Mesenchymal stem cell (in vitro differentiated cells and primary cell): ENCODE data around the gene ACKR2.

Source experiments
- DNase-seq: peaks from one replicate; pipeline ENCODE4 v3.0.0-alpha.2; 2013
- H2AFZ ChIP-seq: one replicate; pipeline ENCODE4 v1.6.1; 2013; ENCODE audit warnings: low read depth, mild to moderate bottlenecking, control low read depth, inconsistent platforms, low read length, moderate library complexity
- H2AK5ac ChIP-seq: 2 replicates; pipeline ENCODE4 v1.6.1; 2013; ENCODE audit warnings: low read length, moderate library complexity, mild to moderate bottlenecking, inconsistent platforms; ENCODE audit not compliant: severe bottlenecking
- H2BK120ac ChIP-seq: one replicate; pipeline ENCODE4 v1.6.1; 2013; ENCODE audit warnings: low read depth, mild to moderate bottlenecking, inconsistent platforms, low read length, moderate library complexity
- H2BK12ac ChIP-seq, 2 experiments: one replicate each; pipeline ENCODE4 v1.6.1; 2013; ENCODE audit warnings: inconsistent platforms in 2 of 2, low read length in 2 of 2, mild to moderate bottlenecking in 2 of 2, moderate library complexity in 2 of 2, control low read depth in 1 of 2
- H2BK15ac ChIP-seq: one replicate; pipeline ENCODE4 v1.6.1; 2013; ENCODE audit warnings: mild to moderate bottlenecking, low read depth, inconsistent platforms; ENCODE audit not compliant: poor library complexity, severe bottlenecking
- H2BK5ac ChIP-seq: 2 replicates; pipeline ENCODE4 v1.6.1; 2013; ENCODE audit warnings: low read depth, mild to moderate bottlenecking, low read length, control low read depth, inconsistent platforms; ENCODE audit not compliant: poor library complexity, severe bottlenecking
- H3K14ac ChIP-seq, 2 experiments: one replicate each; pipeline ENCODE4 v1.6.1; 2013; ENCODE audit warnings: inconsistent platforms in 2 of 2, low read length in 2 of 2, control low read depth in 1 of 2, mild to moderate bottlenecking in 1 of 2, moderate library complexity in 1 of 2
- H3K18ac ChIP-seq, 2 experiments: one replicate each; pipeline ENCODE4 v1.6.1; 2013; ENCODE audit warnings: inconsistent platforms in 2 of 2, low read length in 2 of 2, control low read depth in 1 of 2, low read depth in 1 of 2, mild to moderate bottlenecking in 1 of 2
- H3K23ac ChIP-seq, 2 experiments: one replicate each; pipeline ENCODE4 v1.6.1; 2013; ENCODE audit warnings: inconsistent platforms in 2 of 2, low read length in 2 of 2, mild to moderate bottlenecking in 2 of 2, moderate library complexity in 2 of 2, control low read depth in 1 of 2
- H3K27ac ChIP-seq: 2 replicates; pipeline ENCODE4 v1.5.1; 2013; ENCODE audit warnings: mild to moderate bottlenecking, moderate library complexity, low read length, control low read depth, inconsistent platforms; ENCODE audit not compliant: poor library complexity, severe bottlenecking
- H3K27me3 ChIP-seq, 2 experiments: 2 replicates each; pipeline versions ENCODE4 v1.6.1 to v1.7.0; 2013; ENCODE audit warnings: low read length in 2 of 2, mild to moderate bottlenecking in 2 of 2, moderate library complexity in 2 of 2, control low read depth in 1 of 2, inconsistent platforms in 1 of 2; ENCODE audit not compliant: control insufficient read depth in 1 of 2, insufficient read depth in 1 of 2
- H3K36me3 ChIP-seq, 2 experiments: 2 replicates each; pipeline versions ENCODE4 v1.6.1 to v1.7.0; 2013; ENCODE audit warnings: low read length in 2 of 2, control low read depth in 1 of 2, inconsistent platforms in 1 of 2, low read depth in 1 of 2, mild to moderate bottlenecking in 1 of 2; ENCODE audit not compliant: insufficient read depth in 2 of 2, control insufficient read depth in 1 of 2
- H3K4ac ChIP-seq, 2 experiments: one replicate each; pipeline ENCODE4 v1.6.1; 2013; ENCODE audit warnings: inconsistent platforms in 2 of 2, low read length in 2 of 2, mild to moderate bottlenecking in 2 of 2, moderate library complexity in 2 of 2, control low read depth in 1 of 2, low read depth in 1 of 2
- H3K4me1 ChIP-seq: 2 replicates; pipeline ENCODE4 v1.6.1; 2013; ENCODE audit warnings: low read depth, low read length, control low read depth; ENCODE audit not compliant: control insufficient read depth, insufficient read depth
- H3K4me2 ChIP-seq: 2 replicates; pipeline ENCODE4 v1.6.1; 2013; ENCODE audit warnings: low read length, mild to moderate bottlenecking, inconsistent platforms; ENCODE audit not compliant: poor library complexity, severe bottlenecking
- H3K4me3 ChIP-seq, 2 experiments: 2 replicates each; pipeline versions ENCODE4 v1.5.1 to v1.7.0; 2013; ENCODE audit warnings: low read length in 2 of 2, mild to moderate bottlenecking in 2 of 2, control low read depth in 1 of 2, low read depth in 1 of 2; ENCODE audit not compliant: insufficient read depth in 1 of 2
- H3K79me1 ChIP-seq: replicated peaks from 2 replicates; pipeline ENCODE4 v1.6.1; 2013; ENCODE audit warnings: mild to moderate bottlenecking, control low read depth, low read length, inconsistent platforms; ENCODE audit not compliant: poor library complexity, severe bottlenecking
- H3K9ac ChIP-seq: 2 replicates; pipeline ENCODE4 v1.7.0; 2013; ENCODE audit warnings: mild to moderate bottlenecking, low read length, moderate library complexity
- H3K9me3 ChIP-seq: 2 replicates; pipeline ENCODE4 v1.7.0; 2013; ENCODE audit warnings: mild to moderate bottlenecking, low read length; ENCODE audit not compliant: control insufficient read depth
- H4K8ac ChIP-seq: one replicate; pipeline ENCODE4 v1.6.1; 2013; ENCODE audit warnings: inconsistent platforms, mild to moderate bottlenecking, low read length, moderate library complexity
- H4K91ac ChIP-seq: one replicate; pipeline ENCODE4 v1.6.1; 2013; ENCODE audit warnings: mild to moderate bottlenecking, low read length, inconsistent platforms
- WGBS: methylation state at CpG from one replicate; pipeline ENCODE4 v1.1.7; 2013; ENCODE audit warnings: mixed read lengths; 5-methylcytosine and 5-hydroxymethylcytosine counted together

Gene ACKR2

GRCh38 chr3:42826141-42826540 lies 16.9 kb downstream of the ACKR2 start:
- H2AFZ ChIP-seq: no peak overlapping the region
- H3K27me3 ChIP-seq: peaks cover 0 to 15% of the 10 kb centered on the region in 2 experiments
- no peak overlapping the region for H4K91ac ChIP-seq
- no peaks in the 10 kb centered on the region for H3K4me1 ChIP-seq
- H3K4me3 ChIP-seq: no peak overlapping the region
- H2AK5ac ChIP-seq: no peak overlapping the region
- no peak overlapping the region for H4K8ac ChIP-seq
- no peaks in the 10 kb centered on the region for H3K36me3 ChIP-seq
- no peak overlapping the region for H2BK12ac ChIP-seq
- H3K79me1 ChIP-seq: no peaks in the 10 kb centered on the region
- no peak overlapping the region for H3K27ac ChIP-seq
- H3K4me2 ChIP-seq: no peak overlapping the region
- H2BK5ac ChIP-seq: no peak overlapping the region
- H3K18ac ChIP-seq: no peak overlapping the region
- no peak overlapping the region for H3K9ac ChIP-seq
- no peak for DNase-seq
- no peak overlapping the region for H3K4ac ChIP-seq
- H3K14ac ChIP-seq: no peak overlapping the region
- no peak overlapping the region for H3K23ac ChIP-seq
- H2BK120ac ChIP-seq: no peak overlapping the region
- no peaks in the 10 kb centered on the region for H3K9me3 ChIP-seq
- no peak overlapping the region for H2BK15ac ChIP-seq

GRCh38 chr3:42827023-42827422 lies 17.8 kb downstream of the ACKR2 start:
- Histone ChIP-seq H3K4me1 (no peaks in the 10 kb centered on the region), H2AK5ac (no peak overlapping the region), H2BK5ac (no peak overlapping the region), H4K91ac (no peak overlapping the region), H2BK120ac (no peak overlapping the region), H2BK12ac (no peak overlapping the region), H3K27ac (no peak overlapping the region), H3K9ac (no peak overlapping the region), H4K8ac (no peak overlapping the region), H3K14ac (no peak overlapping the region), H3K23ac (no peak overlapping the region), H3K4me3 (no peak overlapping the region), H3K4me2 (no peak overlapping the region), H3K9me3 (no peaks in the 10 kb centered on the region), H3K36me3 (no peaks in the 10 kb centered on the region), H2AFZ (no peak overlapping the region), H3K4ac (no peak overlapping the region), H3K27me3 (peaks cover 0 to 15% of the 10 kb centered on the region in 2 experiments), H2BK15ac (no peak overlapping the region), H3K18ac (no peak overlapping the region), H3K79me1 (no peaks in the 10 kb centered on the region)
- DNase-seq: no peak

- Histone ChIP-seq H4K8ac (no peak overlapping the region), H2BK12ac (no peak overlapping the region), H3K4me1 (no peaks in the 10 kb centered on the region), H3K27me3 (peaks cover 0 to 15% of the 10 kb centered on the region in 2 experiments), H2AK5ac (no peak overlapping the region), H2BK5ac (no peak overlapping the region), H4K91ac (no peak overlapping the region), H3K23ac (no peak overlapping the region), H3K14ac (no peak overlapping the region), H3K4ac (no peak overlapping the region), H3K4me2 (no peak overlapping the region), H3K36me3 (no peaks in the 10 kb centered on the region), H3K9ac (no peak overlapping the region), H3K79me1 (no peaks in the 10 kb centered on the region), H3K9me3 (no peaks in the 10 kb centered on the region), H3K27ac (no peak overlapping the region), H3K18ac (no peak overlapping the region), H2AFZ (no peak overlapping the region), H2BK15ac (no peak overlapping the region), H2BK120ac (no peak overlapping the region), H3K4me3 (no peak overlapping the region)
- no peak for DNase-seq
- 76% methylated on average over 3 of the region's 4 CpGs for WGBS
These were observed 18.4 kb downstream of the ACKR2 start for GRCh38 chr3:42827654-42828053.

GRCh38 chr3:42829083-42829627 lies 19.9 kb downstream of the ACKR2 start:
- no peak overlapping the region for H2BK5ac ChIP-seq
- no peak overlapping the region for H2BK120ac ChIP-seq
- H3K27ac ChIP-seq: no peak overlapping the region
- H3K36me3 ChIP-seq: no peaks in the 10 kb centered on the region
- H2AK5ac ChIP-seq: no peak overlapping the region
- H3K9ac ChIP-seq: no peak overlapping the region
- H3K4me3 ChIP-seq: no peak overlapping the region
- WGBS: 82% methylated on average over 4 of the region's 5 CpGs
- H3K79me1 ChIP-seq: no peaks in the 10 kb centered on the region
- H3K9me3 ChIP-seq: no peaks in the 10 kb centered on the region
- no peak overlapping the region for H4K8ac ChIP-seq
- H3K14ac ChIP-seq: no peak overlapping the region
- no peak overlapping the region for H3K18ac ChIP-seq
- no peak overlapping the region for H2BK12ac ChIP-seq
- DNase-seq: no peak
- no peak overlapping the region for H2AFZ ChIP-seq
- H3K23ac ChIP-seq: no peak overlapping the region
- H2BK15ac ChIP-seq: no peak overlapping the region
- H3K4ac ChIP-seq: no peak overlapping the region
- H4K91ac ChIP-seq: no peak overlapping the region
- H3K27me3 ChIP-seq: peaks cover 0 to 15% of the 10 kb centered on the region in 2 experiments
- H3K4me1 ChIP-seq: no peaks in the 10 kb centered on the region
- no peak overlapping the region for H3K4me2 ChIP-seq
